Hepatocyte (in vitro differentiated cells): ENCODE measurements around the gene USO1. TPM values are rescaled to one million over a fixed set of nuclear protein-coding genes. Genes with fewer than 3 reads are reported as not detected.

Experiments used
- DNase-seq: peaks from one replicate; pipeline ENCODE4 v3.0.0-alpha.2; 2016; ENCODE audit warnings: low spot score
- H2AFZ ChIP-seq: fragments of 200-600 bp; sonication (generic); 2 replicates; pipeline ENCODE4 v1.6.0; 2016; ENCODE audit warnings: antibody characterized with exemption, mild to moderate bottlenecking
- H3K27ac ChIP-seq: fragments of 200-600 bp; sonication (generic); 2 replicates; pipeline ENCODE4 v1.5.1; 2016; ENCODE audit warnings: mild to moderate bottlenecking
- H3K27me3 ChIP-seq: fragments of 200-600 bp; sonication (generic); 2 replicates; pipeline ENCODE4 v1.6.1; 2016
- H3K36me3 ChIP-seq: fragments of 200-600 bp; sonication (generic); replicated peaks from 2 replicates; pipeline ENCODE4 v1.5.1; 2016; ENCODE audit warnings: low read depth; ENCODE audit not compliant: insufficient read depth
- H3K4me1 ChIP-seq: fragments of 200-600 bp; sonication (generic); 2 replicates; pipeline ENCODE4 v1.5.1; 2016; ENCODE audit warnings: mild to moderate bottlenecking, moderate library complexity; ENCODE audit not compliant: insufficient read depth
- H3K4me2 ChIP-seq: fragments of 200-600 bp; sonication (generic); 2 replicates; pipeline ENCODE4 v1.6.0; 2016
- H3K4me3 ChIP-seq: fragments of 200-600 bp; sonication (generic); 2 replicates; pipeline ENCODE4 v1.5.1; 2016; ENCODE audit warnings: mild to moderate bottlenecking
- H3K79me2 ChIP-seq: fragments of 200-600 bp; sonication (generic); 2 replicates; pipeline ENCODE4 v1.6.0; 2017; ENCODE audit warnings: mild to moderate bottlenecking
- H3K9me2 ChIP-seq: fragments of 200-600 bp; sonication (generic); replicated peaks from 2 replicates; pipeline ENCODE4 v1.6.0; 2017; ENCODE audit warnings: mild to moderate bottlenecking; ENCODE audit not compliant: insufficient read depth
- H3K9me3 ChIP-seq: fragments of 200-600 bp; sonication (generic); 2 replicates; pipeline ENCODE4 v1.5.1; 2016; ENCODE audit warnings: low read depth, mild to moderate bottlenecking
- H4K20me1 ChIP-seq: fragments of 200-600 bp; sonication (generic); 2 replicates; pipeline ENCODE4 v1.6.0; 2016; ENCODE audit warnings: mild to moderate bottlenecking; ENCODE audit not compliant: insufficient read depth, poor library complexity, severe bottlenecking
- EZH2 ChIP-seq: fragments of 200-600 bp; sonication (generic); IDR thresholded peaks from 2 replicates; pipeline ENCODE4 v1.6.1; 2016; ENCODE audit warnings: antibody characterized with exemption, mild to moderate bottlenecking, borderline replicate concordance
- EZH2phosphoT487 ChIP-seq: fragments of 200-600 bp; sonication (generic); IDR thresholded peaks from one replicate; pipeline ENCODE4 v1.6.1; 2018; ENCODE audit warnings: antibody characterized with exemption, mild to moderate bottlenecking, low read depth, moderate library complexity; ENCODE audit not compliant: unreplicated experiment, severe bottlenecking
- WGBS: methylation state at CpG from one replicate; pipeline ENCODE4 v1.1.6; 2016; ENCODE audit warnings: low lambda C conversion rate; ENCODE audit errors: missing lambda C conversion rate; 5-methylcytosine and 5-hydroxymethylcytosine counted together
- polyA plus RNA-seq: library from polyadenylated mRNA; unstranded; fragments of >200 nt; fragmentation: Nextera tagmentation; extraction: Ambion mirVana; gene quantifications from 2 replicates; pipeline ENCODE4 v1.2.1, GENCODE V29; 2016
- total RNA-seq: library from RNA; depleted of rRNA; stranded (reverse); fragments of >200 nt; gene quantifications from 2 replicates; pipeline ENCODE4 v1.2.3, GENCODE V29; 2014
- TF ChIP-seq, protein P1 (sequence below): fragments of 200-600 bp; sonication (generic); IDR thresholded peaks from 2 replicates; pipeline ENCODE4 v1.5.1; 2016; ENCODE audit warnings: antibody characterized with exemption, mild to moderate bottlenecking; ENCODE audit not compliant: poor library complexity

Gene USO1
- total and polyA plus RNA-seq, 2 experiments from 2014 or later: 50.4 to 113 TPM

DNA sequence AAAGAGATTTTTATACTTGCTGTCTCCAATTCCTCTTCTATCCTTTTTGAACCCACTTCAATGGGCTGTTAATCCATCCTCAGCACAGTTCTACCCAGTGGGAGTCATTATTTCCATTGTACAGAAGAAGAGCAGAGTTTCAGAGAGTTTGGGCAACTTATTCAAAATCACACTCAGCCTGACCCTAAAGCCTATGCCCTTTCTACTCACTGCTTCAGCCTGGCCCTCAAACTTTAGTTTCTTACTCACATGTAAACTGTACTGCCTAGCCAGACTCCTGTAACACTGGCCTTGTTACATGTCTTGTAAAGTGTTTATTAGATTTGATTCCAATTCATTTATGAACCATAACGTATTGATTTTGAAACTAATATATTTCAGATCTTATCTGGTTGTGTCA lies 25.1 kb upstream of the USO1 start:
- Histone ChIP-seq H3K36me3 (no peaks in the 10 kb centered on the region), H3K4me2 (no peak overlapping the region), H3K4me1 (peaks cover 6% of the 10 kb centered on the region), H3K4me3 (no peak overlapping the region), H4K20me1 (no peaks in the 10 kb centered on the region), H3K79me2 (peaks cover 6% of the 10 kb centered on the region), H3K9me2 (no peaks in the 10 kb centered on the region), H3K27ac (no peak overlapping the region), H3K9me3 (no peaks in the 10 kb centered on the region), H3K27me3 (no peaks in the 10 kb centered on the region), H2AFZ (no peak overlapping the region)
- WGBS: 0% methylated on average over 1 of the region's 1 CpG
- TF ChIP-seq EZH2phosphoT487 (no peak), EZH2 (no peak)
- TF ChIP-seq, protein P1, sequence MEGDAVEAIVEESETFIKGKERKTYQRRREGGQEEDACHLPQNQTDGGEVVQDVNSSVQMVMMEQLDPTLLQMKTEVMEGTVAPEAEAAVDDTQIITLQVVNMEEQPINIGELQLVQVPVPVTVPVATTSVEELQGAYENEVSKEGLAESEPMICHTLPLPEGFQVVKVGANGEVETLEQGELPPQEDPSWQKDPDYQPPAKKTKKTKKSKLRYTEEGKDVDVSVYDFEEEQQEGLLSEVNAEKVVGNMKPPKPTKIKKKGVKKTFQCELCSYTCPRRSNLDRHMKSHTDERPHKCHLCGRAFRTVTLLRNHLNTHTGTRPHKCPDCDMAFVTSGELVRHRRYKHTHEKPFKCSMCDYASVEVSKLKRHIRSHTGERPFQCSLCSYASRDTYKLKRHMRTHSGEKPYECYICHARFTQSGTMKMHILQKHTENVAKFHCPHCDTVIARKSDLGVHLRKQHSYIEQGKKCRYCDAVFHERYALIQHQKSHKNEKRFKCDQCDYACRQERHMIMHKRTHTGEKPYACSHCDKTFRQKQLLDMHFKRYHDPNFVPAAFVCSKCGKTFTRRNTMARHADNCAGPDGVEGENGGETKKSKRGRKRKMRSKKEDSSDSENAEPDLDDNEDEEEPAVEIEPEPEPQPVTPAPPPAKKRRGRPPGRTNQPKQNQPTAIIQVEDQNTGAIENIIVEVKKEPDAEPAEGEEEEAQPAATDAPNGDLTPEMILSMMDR: no peak
- DNase-seq: no peak

DNA sequence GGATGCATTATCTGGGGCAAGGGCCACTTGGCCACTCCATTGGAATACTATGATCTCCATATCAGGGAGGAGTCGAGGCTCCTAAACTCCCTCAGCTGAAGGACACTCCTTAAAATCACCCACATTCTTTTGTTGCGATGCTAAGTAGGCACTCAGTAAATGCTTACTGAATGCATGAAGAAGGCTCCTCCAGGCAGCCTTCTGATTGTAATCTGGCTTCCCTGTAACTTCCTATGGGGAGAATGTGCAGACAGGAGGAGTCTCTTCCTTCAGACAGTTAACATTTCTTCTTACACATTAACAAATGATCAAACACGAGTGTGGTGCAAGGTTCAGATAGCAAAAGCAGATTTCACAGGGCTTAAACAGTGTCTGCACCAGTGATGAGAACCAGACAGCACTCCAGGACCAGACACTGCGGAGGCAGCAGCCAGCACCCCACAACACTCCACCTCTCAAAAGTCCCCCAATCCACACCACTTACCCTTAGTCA lies 21.4 kb upstream of the USO1 start:
- 23% methylated on average over 4 of the region's 4 CpGs for WGBS
- peaks cover 10% of the 10 kb centered on the region for H3K79me2 ChIP-seq

GRCh38 chr4:75705198-75705977 lies 19.0 kb upstream of the USO1 start:
- no peaks in the 10 kb centered on the region for H3K27me3 ChIP-seq
- peaks cover 6% of the 10 kb centered on the region for H3K4me1 ChIP-seq
- H2AFZ ChIP-seq: no peak overlapping the region
- no peak overlapping the region for H3K4me3 ChIP-seq
- H3K36me3 ChIP-seq: no peaks in the 10 kb centered on the region
- peak overlapping the region; percentile 57 for H3K27ac ChIP-seq
- no peaks in the 10 kb centered on the region for H3K9me3 ChIP-seq
- H3K79me2 ChIP-seq: peaks cover 15% of the 10 kb centered on the region
- no peaks in the 10 kb centered on the region for H3K9me2 ChIP-seq
- no peak for DNase-seq
- H3K4me2 ChIP-seq: no peak overlapping the region
- no peaks in the 10 kb centered on the region for H4K20me1 ChIP-seq
- 85% methylated on average over 6 of the region's 6 CpGs for WGBS
- TF ChIP-seq, protein P1: no peak
- TF ChIP-seq EZH2 (no peak), EZH2phosphoT487 (no peak)

More for the DNA sequence above, 21.4 kb upstream of the USO1 start:
- Histone ChIP-seq H3K9me2 (no peaks in the 10 kb centered on the region), H3K4me1 (peaks cover 6% of the 10 kb centered on the region), H3K36me3 (no peaks in the 10 kb centered on the region), H3K27ac (peak overlapping the region; percentile 70), H3K27me3 (no peaks in the 10 kb centered on the region), H3K9me3 (no peaks in the 10 kb centered on the region), H3K4me3 (no peak overlapping the region), H3K4me2 (peak overlapping the region; percentile 56), H2AFZ (no peak overlapping the region), H4K20me1 (no peaks in the 10 kb centered on the region)
- DNase-seq: peak; percentile 53
- no peak for TF ChIP-seq EZH2
- TF ChIP-seq, protein P1: no peak
- no peak for TF ChIP-seq EZH2phosphoT487
